HCT116 (cell line): ENCODE results near the gene RPS16. TPM values are rescaled to one million over a fixed set of nuclear protein-coding genes. Genes with fewer than 3 reads are reported as not detected.

Source experiments
- microRNA-seq: library from miRNA; unstranded; fragments of <30 nt; microRNA quantifications from one replicate; pipeline ENCODE4, GENCODE V29; 2016; ENCODE audit warnings: borderline number of aligned reads
- total RNA-seq: library from RNA; stranded (reverse); gene quantifications from one replicate; pipeline ENCODE4 v1.2.1, GENCODE V29; 2021; ENCODE audit not compliant: unreplicated experiment

Gene RPS16
- total RNA-seq, 1 experiment from 2014 or later: 3,365 TPM

Small RNAs within 50 kb of the gene (microRNA-seq; reads per million reads assigned to microRNA genes)
- gene MIR4530: not detected

Other genes with a start within 250 kb of the RPS16 start
- gene NCCRP1, start 239.0 kb downstream of the RPS16 start, total RNA-seq: 0.12 TPM
- gene SYCN, start 231.7 kb downstream of the RPS16 start, total RNA-seq: not detected
- gene IFNL3, start 190.9 kb downstream of the RPS16 start, total RNA-seq: not detected
- not detected for gene IFNL4, start 187.1 kb downstream of the RPS16 start, total RNA-seq
- gene IFNL2, start 167.6 kb downstream of the RPS16 start, total RNA-seq: not detected
- not detected for gene IFNL1, start 139.5 kb downstream of the RPS16 start, total RNA-seq
- gene LRFN1, start 115.1 kb downstream of the RPS16 start, total RNA-seq: 13.8 TPM
- 0.61 TPM for gene GMFG, start 99.9 kb downstream of the RPS16 start, total RNA-seq
- 127 TPM for gene SAMD4B, start 93.5 kb downstream of the RPS16 start, total RNA-seq
- 53.5 TPM for gene PAF1, start 44.8 kb downstream of the RPS16 start, total RNA-seq
- gene MED29, start 44.6 kb downstream of the RPS16 start, total RNA-seq: 32.0 TPM
- 131 TPM for gene ZFP36, start 29.1 kb downstream of the RPS16 start, total RNA-seq
- 29.0 TPM for gene PLEKHG2, start 23.3 kb downstream of the RPS16 start, total RNA-seq
- gene SUPT5H, start 9.6 kb upstream of the RPS16 start, total RNA-seq: 120 TPM
- 111 TPM for gene TIMM50, start 44.9 kb upstream of the RPS16 start, total RNA-seq
- 0.17 TPM for gene DLL3, start 63.0 kb upstream of the RPS16 start, total RNA-seq
- gene SELENOV, start 79.2 kb upstream of the RPS16 start, total RNA-seq: not detected
- gene EID2B, start 96.9 kb upstream of the RPS16 start, total RNA-seq: 1.2 TPM
- 11.7 TPM for gene EID2, start 104.2 kb upstream of the RPS16 start, total RNA-seq
- not detected for gene LGALS13, start 166.6 kb upstream of the RPS16 start, total RNA-seq
- gene LGALS16, start 220.0 kb upstream of the RPS16 start, total RNA-seq: not detected